Liver (tissue), 9 donors: ENCODE data around the gene C19orf25. TPM values are rescaled to one million over a fixed set of nuclear protein-coding genes. Genes with fewer than 3 reads are reported as not detected.

Experiments used
- DNase-seq: peaks from one replicate; pipeline ENCODE4 v3.0.0-alpha.2; 2017; ENCODE audit warnings: low spot score
- H3K27ac ChIP-seq, 2 donors: one replicate each; pipeline ENCODE4 v1.7.0; 2013; ENCODE audit warnings: inconsistent platforms in 2 of 2, low read length in 2 of 2, control low read depth in 1 of 2, low read depth in 1 of 2, mild to moderate bottlenecking in 1 of 2
- H3K27me3 ChIP-seq, 4 donors: one replicate each; pipeline versions ENCODE4 v1.6.1 to v1.7.0; 2013; ENCODE audit warnings: low read length in 3 of 4, inconsistent platforms in 1 of 4, mild to moderate bottlenecking in 1 of 4, moderate library complexity in 1 of 4; ENCODE audit not compliant: control insufficient read depth in 4 of 4, insufficient read depth in 4 of 4
- H3K36me3 ChIP-seq, 4 donors: one replicate each; pipeline versions ENCODE4 v1.6.1 to v1.7.0; 2013; ENCODE audit warnings: low read length in 3 of 4, mild to moderate bottlenecking in 3 of 4, low read depth in 1 of 4, moderate library complexity in 1 of 4; ENCODE audit not compliant: control insufficient read depth in 4 of 4, insufficient read depth in 3 of 4
- H3K4me1 ChIP-seq, 4 donors: one replicate each; pipeline versions ENCODE4 v1.6.1 to v1.7.0; 2013; ENCODE audit warnings: low read length in 3 of 4, mild to moderate bottlenecking in 3 of 4, moderate library complexity in 1 of 4; ENCODE audit not compliant: control insufficient read depth in 4 of 4, insufficient read depth in 4 of 4
- H3K4me3 ChIP-seq, 3 donors: one replicate each; pipeline versions ENCODE4 v1.6.1 to v1.7.0; 2013; ENCODE audit warnings: low read length in 3 of 3, control low read depth in 1 of 3, low read depth in 1 of 3, mild to moderate bottlenecking in 1 of 3
- H3K9ac ChIP-seq, 2 donors: one replicate each; pipeline ENCODE4 v1.7.0; 2013; ENCODE audit warnings: low read length in 2 of 2, mild to moderate bottlenecking in 2 of 2, moderate library complexity in 2 of 2, control low read depth in 1 of 2, low read depth in 1 of 2
- H3K9me3 ChIP-seq, 4 donors: one replicate each; pipeline versions ENCODE4 v1.6.1 to v1.7.0; 2013; ENCODE audit warnings: low read length in 3 of 4; ENCODE audit not compliant: control insufficient read depth in 4 of 4
- ATF3 ChIP-seq: IDR thresholded peaks from 2 replicates; pipeline ENCODE4 v1.6.1; 2016; ENCODE audit warnings: antibody characterized with exemption
- EGR1 ChIP-seq, 2 donors: IDR thresholded peaks; 2 replicates each; pipeline ENCODE4 v1.6.1; 2016 to 2018; ENCODE audit warnings: antibody characterized with exemption in 2 of 2, low read depth in 2 of 2
- FOXA1 ChIP-seq: IDR thresholded peaks from 2 replicates; pipeline ENCODE4 v1.6.1; 2016; ENCODE audit warnings: antibody characterized with exemption
- GABPA ChIP-seq, 2 donors: IDR thresholded peaks in 1 of 2; conservative IDR thresholded peaks in 1 of 2; 2 replicates each; pipeline ENCODE4 v1.6.1; 2016; ENCODE audit warnings: antibody characterized with exemption in 2 of 2, mild to moderate bottlenecking in 1 of 2, moderate library complexity in 1 of 2
- HNF4A ChIP-seq, 2 donors: conservative IDR thresholded peaks; 2 replicates each; pipeline ENCODE4 v1.6.1; 2016; ENCODE audit warnings: antibody characterized with exemption in 2 of 2, mild to moderate bottlenecking in 2 of 2
- MAX ChIP-seq: IDR thresholded peaks from 2 replicates; pipeline ENCODE4 v1.6.1; 2016; ENCODE audit warnings: antibody characterized with exemption
- NR2F2 ChIP-seq: IDR thresholded peaks from 2 replicates; pipeline ENCODE4 v1.6.1; 2016; ENCODE audit warnings: antibody characterized with exemption
- RAD21 ChIP-seq, 2 donors: IDR thresholded peaks; 2 replicates each; pipeline ENCODE4 v1.6.1; 2016; ENCODE audit warnings: antibody characterized with exemption in 2 of 2, mild to moderate bottlenecking in 2 of 2
- REST ChIP-seq: IDR thresholded peaks from 2 replicates; pipeline ENCODE4 v1.6.1; 2016; ENCODE audit warnings: antibody characterized with exemption, mild to moderate bottlenecking
- YY1 ChIP-seq: IDR thresholded peaks from 2 replicates; pipeline ENCODE4 v1.6.1; 2016; ENCODE audit warnings: antibody characterized with exemption, mild to moderate bottlenecking
- ZBTB33 ChIP-seq: IDR thresholded peaks from 2 replicates; pipeline ENCODE4 v1.6.1; 2016; ENCODE audit warnings: antibody characterized with exemption
- WGBS: extraction: QIAGEN DNeasy Blood & Tissue Kit; methylation state at CpG from one replicate; pipeline ENCODE4 v1.1.7; 2013; 5-methylcytosine and 5-hydroxymethylcytosine counted together
- polyA plus RNA-seq, 2 donors: library from polyadenylated mRNA; stranded (reverse) in 1 of 2; unstranded in 1 of 2; fragments of 200-250 nt in 1 of 2; fragments of >200 nt in 1 of 2; fragmentation: Nextera tagmentation in 1 of 2; extraction: Ambion mirVana in 1 of 2; gene quantifications; one replicate each; pipeline versions ENCODE4 v1.2.1 to v1.2.3, GENCODE V29; 2013 to 2015
- total RNA-seq, 2 donors: library from RNA; depleted of rRNA; stranded (reverse); fragments of >200 nt; gene quantifications; one replicate each; pipeline ENCODE4 v1.2.3, GENCODE V29; 2014
- donor health status: healthy.
- donor health status: healthy.
- donor health status: healthy.
- donor health status: healthy.
- donor health status: healthy.

The C19orf25 gene
- total and polyA plus RNA-seq, 4 donors: 15.1 to 19.8 (median 18.5) TPM

- H3K9me3 ChIP-seq: no peaks in the 10 kb centered on the region
- no peaks in the 10 kb centered on the region for H3K27me3 ChIP-seq
- no peak overlapping the region for H3K9ac ChIP-seq
- no peak for TF ChIP-seq YY1
- TF ChIP-seq ZBTB33: no peak
- TF ChIP-seq EGR1 (IDR thresholded peaks at IDR 0.05; ENCODE audit: low read depth in 2 of 2): no peak
- no peak for TF ChIP-seq REST
- no peak for TF ChIP-seq GABPA (IDR thresholded peaks at IDR 0.05 in 1 of 2, conservative IDR thresholded peaks at IDR 0.05 in 1 of 2)
- TF ChIP-seq MAX: no peak
- no peak for TF ChIP-seq ATF3
- TF ChIP-seq FOXA1: no peak
- no peak for TF ChIP-seq NR2F2
- TF ChIP-seq HNF4A (conservative IDR thresholded peaks at IDR 0.05): no peak
- no peak overlapping the region for H3K4me3 ChIP-seq
- no peak for DNase-seq
- peaks cover 0 to 10% (median 4%) of the 10 kb centered on the region in 4 donors for H3K4me1 ChIP-seq
- peaks cover 4 to 42% (median 24%) of the 10 kb centered on the region in 4 donors for H3K36me3 ChIP-seq
- 96% methylated on average over 16 of the region's 16 CpGs for WGBS
- no peak overlapping the region for H3K27ac ChIP-seq
Observed at GRCh38 chr19:1432507-1432887, 46.5 kb downstream of the C19orf25 start.

GRCh38 chr19:1431759-1432506, 47.1 kb downstream of the C19orf25 start:
- no peak for DNase-seq
- H3K9ac ChIP-seq: no peak overlapping the region
- no peak overlapping the region for H3K27ac ChIP-seq
- H3K36me3 ChIP-seq: peaks cover 4 to 42% (median 24%) of the 10 kb centered on the region in 4 donors
- TF ChIP-seq RAD21 (IDR thresholded peaks at IDR 0.05) (no peak), NR2F2 (no peak), ATF3 (no peak), YY1 (no peak)
- WGBS: 94% methylated on average over 24 of the region's 24 CpGs
- no peaks in the 10 kb centered on the region for H3K9me3 ChIP-seq
- no peaks in the 10 kb centered on the region for H3K27me3 ChIP-seq
- no peak overlapping the region for H3K4me3 ChIP-seq
- H3K4me1 ChIP-seq: peaks cover 0 to 9% (median 3%) of the 10 kb centered on the region in 4 donors
